ENCODE measurements around the gene TLR8.

DNA sequence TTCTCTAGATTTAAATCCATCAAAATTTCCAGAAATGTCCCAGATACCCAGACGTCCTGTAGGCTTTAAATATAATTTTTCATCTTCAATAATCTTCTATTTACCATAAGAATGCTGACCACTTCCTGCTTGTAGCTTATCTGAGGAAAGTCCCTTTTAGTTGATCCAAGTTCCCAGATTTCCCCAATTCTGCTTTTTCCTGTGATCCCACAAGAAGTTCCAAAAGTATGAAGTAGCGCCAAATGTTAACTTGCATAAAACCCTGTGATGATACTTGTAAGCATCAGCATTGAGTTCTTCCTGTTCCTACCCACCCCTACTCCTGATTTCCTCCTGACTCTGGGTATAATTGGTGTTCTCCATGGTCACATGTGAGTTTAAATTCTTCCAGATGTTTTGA lies 10.6 kb upstream of the TLR8 start:
- TF ChIP-seq HOXA7 (CRISPR knock-in tag; IDR thresholded peaks at IDR 0.05) (no peak), SMC3 (IDR thresholded peaks at IDR 0.05) (no peak), ESRRA (IDR thresholded peaks at IDR 0.05; ENCODE audit: borderline replicate concordance, low read length) (no peak), CHD4 (IDR thresholded peaks at IDR 0.05; ENCODE audit: borderline replicate concordance) (no peak), REST (IDR thresholded peaks at IDR 0.05) (no peak), MAFK (IDR thresholded peaks at IDR 0.05; ENCODE audit: partially characterized antibody) (no peak)
- TF ChIP-seq, protein P1, sequence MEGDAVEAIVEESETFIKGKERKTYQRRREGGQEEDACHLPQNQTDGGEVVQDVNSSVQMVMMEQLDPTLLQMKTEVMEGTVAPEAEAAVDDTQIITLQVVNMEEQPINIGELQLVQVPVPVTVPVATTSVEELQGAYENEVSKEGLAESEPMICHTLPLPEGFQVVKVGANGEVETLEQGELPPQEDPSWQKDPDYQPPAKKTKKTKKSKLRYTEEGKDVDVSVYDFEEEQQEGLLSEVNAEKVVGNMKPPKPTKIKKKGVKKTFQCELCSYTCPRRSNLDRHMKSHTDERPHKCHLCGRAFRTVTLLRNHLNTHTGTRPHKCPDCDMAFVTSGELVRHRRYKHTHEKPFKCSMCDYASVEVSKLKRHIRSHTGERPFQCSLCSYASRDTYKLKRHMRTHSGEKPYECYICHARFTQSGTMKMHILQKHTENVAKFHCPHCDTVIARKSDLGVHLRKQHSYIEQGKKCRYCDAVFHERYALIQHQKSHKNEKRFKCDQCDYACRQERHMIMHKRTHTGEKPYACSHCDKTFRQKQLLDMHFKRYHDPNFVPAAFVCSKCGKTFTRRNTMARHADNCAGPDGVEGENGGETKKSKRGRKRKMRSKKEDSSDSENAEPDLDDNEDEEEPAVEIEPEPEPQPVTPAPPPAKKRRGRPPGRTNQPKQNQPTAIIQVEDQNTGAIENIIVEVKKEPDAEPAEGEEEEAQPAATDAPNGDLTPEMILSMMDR (IDR thresholded peaks at IDR 0.05): no peak
- TF ChIP-seq, protein P2, sequence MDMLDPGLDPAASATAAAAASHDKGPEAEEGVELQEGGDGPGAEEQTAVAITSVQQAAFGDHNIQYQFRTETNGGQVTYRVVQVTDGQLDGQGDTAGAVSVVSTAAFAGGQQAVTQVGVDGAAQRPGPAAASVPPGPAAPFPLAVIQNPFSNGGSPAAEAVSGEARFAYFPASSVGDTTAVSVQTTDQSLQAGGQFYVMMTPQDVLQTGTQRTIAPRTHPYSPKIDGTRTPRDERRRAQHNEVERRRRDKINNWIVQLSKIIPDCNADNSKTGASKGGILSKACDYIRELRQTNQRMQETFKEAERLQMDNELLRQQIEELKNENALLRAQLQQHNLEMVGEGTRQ (IDR thresholded peaks at IDR 0.05): no peak

Measured in A549 (cell line).